Muscle of leg (tissue), 11 donors: Measurements from ENCODE around the gene JAZF1. TPM values are rescaled to one million over a fixed set of nuclear protein-coding genes. Genes with fewer than 3 reads are reported as not detected.

Experiments
- DNase-seq: peaks from one replicate; pipeline ENCODE4 v3.0.0; 2013
- H3K27ac ChIP-seq: one replicate; pipeline ENCODE4 v1.5.1; 2013; ENCODE audit warnings: mild to moderate bottlenecking, low read length, control low read depth
- H3K27me3 ChIP-seq: one replicate; pipeline ENCODE4 v1.6.1; 2013; ENCODE audit warnings: low read length; ENCODE audit not compliant: control insufficient read depth, insufficient read depth
- H3K36me3 ChIP-seq: one replicate; pipeline ENCODE4 v1.6.1; 2013; ENCODE audit warnings: low read length; ENCODE audit not compliant: control insufficient read depth, insufficient read depth
- H3K4me1 ChIP-seq: one replicate; pipeline ENCODE4 v1.6.1; 2013; ENCODE audit warnings: low read length; ENCODE audit not compliant: control insufficient read depth, insufficient read depth
- H3K4me3 ChIP-seq: one replicate; pipeline ENCODE4 v1.5.1; 2013; ENCODE audit warnings: low read length, control low read depth
- H3K9me3 ChIP-seq: replicated peaks from 2 replicates; pipeline ENCODE4 v1.6.1; 2013; ENCODE audit warnings: low read depth, low read length; ENCODE audit not compliant: control insufficient read depth
- WGBS: methylation state at CpG from one replicate; pipeline ENCODE4 v1.1.5; 2013; ENCODE audit warnings: missing lambda C conversion rate; ENCODE audit not compliant: insufficient coverage; 5-methylcytosine and 5-hydroxymethylcytosine counted together
- polyA plus RNA-seq, 8 donors: library from polyadenylated mRNA; unstranded; fragments of 120-200 nt; gene quantifications; one replicate each; pipeline versions ENCODE4 v1.2.1 to v1.2.3, GENCODE V29; 2013; ENCODE audit warnings: inconsistent platforms in 1 of 8, low replicate concordance in 1 of 8; ENCODE audit not compliant: insufficient read length in 8 of 8, insufficient read depth in 1 of 8
- total RNA-seq: library from RNA; stranded (reverse); fragments of 120-200 nt; gene quantifications from one replicate; pipeline ENCODE4 v1.2.4, GENCODE V29; 2013

The JAZF1 gene
- total and polyA plus RNA-seq, 9 donors = 12.7 to 30.3 (median 28.1) TPM

- Histone ChIP-seq H3K9me3 (no peaks in the 10 kb centered on the region), H3K36me3 (peaks cover 7% of the 10 kb centered on the region), H3K27me3 (no peaks in the 10 kb centered on the region), H3K4me3 (no peak overlapping the region), H3K4me1 (peaks cover 7% of the 10 kb centered on the region), H3K27ac (no peak overlapping the region)
- no peak for DNase-seq
- WGBS = 91% methylated on average over 14 of the region's 18 CpGs
These were observed 339.7 kb downstream of the JAZF1 start for GRCh38 chr7:27840760-27841364.

DNA sequence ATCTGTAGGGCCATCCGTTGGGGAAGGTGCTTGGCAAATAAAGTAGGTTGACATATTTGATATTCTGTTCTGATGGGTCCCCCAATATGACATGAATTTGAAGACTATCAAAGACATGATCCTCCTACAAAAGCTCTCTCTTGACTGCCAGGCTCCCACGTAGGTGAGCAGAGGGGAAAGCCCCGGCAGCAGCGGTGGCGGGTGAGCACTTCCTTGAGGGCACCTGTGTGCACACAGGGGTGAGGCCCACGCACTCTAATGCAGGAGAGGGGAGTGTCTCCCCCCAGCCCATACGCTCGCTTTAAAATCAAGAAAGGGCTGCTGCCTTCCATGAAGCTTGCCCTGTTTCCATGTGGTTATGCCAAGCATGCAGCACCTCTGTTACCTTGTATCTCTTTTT, 340.3 kb downstream of the JAZF1 start:
- Histone ChIP-seq H3K27ac (no peak overlapping the region), H3K36me3 (peaks cover 7% of the 10 kb centered on the region), H3K4me3 (no peak overlapping the region), H3K9me3 (no peaks in the 10 kb centered on the region), H3K27me3 (no peaks in the 10 kb centered on the region), H3K4me1 (peaks cover 7% of the 10 kb centered on the region)
- WGBS = 95% methylated on average over 7 of the region's 8 CpGs
- DNase-seq = no peak

GRCh38 chr7:27839099-27839498, 341.5 kb downstream of the JAZF1 start:
- H3K4me3 ChIP-seq = no peak overlapping the region
- no peak overlapping the region for H3K27ac ChIP-seq
- no peaks in the 10 kb centered on the region for H3K9me3 ChIP-seq
- peaks cover 7% of the 10 kb centered on the region for H3K4me1 ChIP-seq
- WGBS = 85% methylated on average over 4 of the region's 10 CpGs
- H3K36me3 ChIP-seq = peaks cover 7% of the 10 kb centered on the region
- no peaks in the 10 kb centered on the region for H3K27me3 ChIP-seq
- no peak for DNase-seq

GRCh38 chr7:27836536-27836935, 344.1 kb downstream of the JAZF1 start:
- no peak overlapping the region for H3K4me3 ChIP-seq
- H3K9me3 ChIP-seq = no peaks in the 10 kb centered on the region
- WGBS = 75% methylated on average over 1 of the region's 2 CpGs
- no peak for DNase-seq
- no peaks in the 10 kb centered on the region for H3K4me1 ChIP-seq
- no peaks in the 10 kb centered on the region for H3K27me3 ChIP-seq
- no peak overlapping the region for H3K27ac ChIP-seq
- H3K36me3 ChIP-seq = peaks cover 7% of the 10 kb centered on the region

DNA sequence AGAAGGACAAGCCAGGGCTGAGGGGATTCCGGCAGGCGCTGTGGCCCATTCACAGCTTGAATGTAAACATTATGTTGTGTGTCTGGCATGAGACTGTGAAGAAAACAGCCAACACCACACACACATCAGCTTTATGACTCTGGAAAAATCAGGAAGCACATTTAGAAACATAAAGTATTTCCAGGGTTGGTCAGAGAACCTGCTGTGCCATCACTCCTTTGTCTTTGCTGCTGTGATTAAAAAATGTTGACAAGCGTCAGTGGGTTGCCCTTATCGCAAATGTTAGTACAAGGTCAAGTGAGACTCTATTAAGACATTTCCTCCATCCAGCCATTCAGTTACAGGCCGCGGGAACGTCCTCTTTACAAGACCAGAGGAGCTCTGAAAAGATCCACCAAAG, 345.2 kb downstream of the JAZF1 start:
- Histone ChIP-seq H3K4me1 (no peaks in the 10 kb centered on the region), H3K4me3 (no peak overlapping the region), H3K36me3 (peaks cover 6% of the 10 kb centered on the region), H3K27ac (no peak overlapping the region), H3K27me3 (no peaks in the 10 kb centered on the region), H3K9me3 (no peaks in the 10 kb centered on the region)
- WGBS = 75% methylated on average over 2 of the region's 7 CpGs
- no peak for DNase-seq

DNA sequence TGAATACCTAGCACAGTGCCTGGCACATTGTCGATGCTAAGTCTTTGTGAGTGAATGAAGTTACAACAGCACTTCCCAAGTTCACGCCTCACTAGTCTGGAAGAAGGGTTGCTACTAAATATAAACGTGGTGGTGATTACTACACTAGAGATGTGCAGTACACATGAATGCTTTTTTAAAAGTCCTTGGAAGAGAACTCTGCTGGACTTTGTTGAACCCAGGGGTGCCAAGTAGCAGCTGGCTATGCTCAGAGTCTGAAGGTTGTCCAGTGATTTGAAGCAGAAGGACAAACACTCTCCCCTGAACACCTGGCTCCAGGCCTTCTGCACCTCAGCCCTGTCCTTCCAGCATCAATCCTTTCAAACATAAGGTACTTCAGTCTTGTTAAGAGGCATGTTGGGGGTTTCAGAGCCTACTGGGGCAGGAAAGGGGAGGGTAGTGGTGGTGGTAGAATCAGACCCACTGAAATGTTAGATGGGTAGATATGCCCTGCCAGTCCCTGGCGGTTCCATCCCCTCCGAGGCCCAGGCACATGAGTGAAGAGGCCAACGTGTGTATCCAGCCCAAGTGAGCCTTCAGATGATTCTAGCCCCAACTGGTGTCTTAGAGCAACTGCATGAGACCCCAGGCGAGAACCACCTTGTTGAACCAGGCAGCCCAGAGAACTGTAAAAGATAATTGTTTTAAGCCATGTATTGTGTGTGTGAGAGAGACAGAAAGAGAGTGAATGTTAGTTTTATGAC, 346.2 kb downstream of the JAZF1 start:
- Histone ChIP-seq H3K27me3 (no peaks in the 10 kb centered on the region), H3K36me3 (peaks cover 3% of the 10 kb centered on the region), H3K9me3 (no peaks in the 10 kb centered on the region), H3K4me1 (no peaks in the 10 kb centered on the region), H3K27ac (no peak overlapping the region), H3K4me3 (no peak overlapping the region)
- no peak for DNase-seq
- 84% methylated on average over 6 of the region's 7 CpGs for WGBS

DNA sequence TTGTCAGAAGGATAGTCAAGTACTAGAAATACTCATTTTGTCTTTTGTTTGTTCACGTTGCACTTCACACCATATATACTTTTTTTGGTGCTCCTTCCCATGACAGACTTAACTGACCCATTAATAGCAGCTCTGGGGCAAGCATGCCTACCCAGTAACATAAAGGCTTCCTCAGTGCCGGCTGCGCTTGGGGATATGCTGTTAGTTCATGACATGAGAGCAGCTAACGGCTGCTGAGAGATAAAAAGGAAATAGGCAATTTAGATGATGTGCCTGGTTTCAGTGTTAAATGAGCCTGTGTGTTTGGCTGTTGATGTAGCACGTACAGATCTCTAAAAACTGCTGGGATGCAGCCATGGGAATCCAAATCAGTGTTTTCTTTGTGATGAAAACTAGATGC, 354.2 kb downstream of the JAZF1 start:
- Histone ChIP-seq H3K27me3 (no peaks in the 10 kb centered on the region), H3K9me3 (no peaks in the 10 kb centered on the region), H3K4me3 (no peak overlapping the region), H3K4me1 (no peaks in the 10 kb centered on the region), H3K27ac (no peak overlapping the region), H3K36me3 (peaks cover 7% of the 10 kb centered on the region)
- no peak for DNase-seq
- 76% methylated on average over 3 of the region's 5 CpGs for WGBS

DNA sequence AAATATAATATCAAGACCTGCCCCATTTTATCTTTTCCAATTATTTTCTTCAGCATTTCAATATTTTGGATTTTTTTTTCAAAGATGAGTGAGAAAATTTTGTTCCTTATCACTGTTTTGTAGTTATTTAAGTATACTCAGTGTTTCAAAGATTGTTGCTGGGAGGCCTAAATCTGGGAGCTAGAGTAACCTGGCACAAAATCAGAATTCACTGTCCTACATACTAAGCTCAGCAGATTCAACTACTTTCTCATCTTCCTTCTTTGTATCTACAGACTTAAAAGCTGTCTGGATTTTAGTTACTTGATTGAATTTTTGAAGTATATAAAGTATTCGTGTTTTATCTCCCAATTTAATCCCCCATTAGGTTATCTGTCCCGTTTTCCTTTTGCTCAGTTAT, 354.7 kb downstream of the JAZF1 start:
- no peaks in the 10 kb centered on the region for H3K9me3 ChIP-seq
- H3K27ac ChIP-seq = no peak overlapping the region
- no peaks in the 10 kb centered on the region for H3K4me1 ChIP-seq
- H3K27me3 ChIP-seq = no peaks in the 10 kb centered on the region
- peaks cover 7% of the 10 kb centered on the region for H3K36me3 ChIP-seq
- H3K4me3 ChIP-seq = no peak overlapping the region
- DNase-seq = peak; percentile 43
- no CpG with 5 or more reads among the region's 2 CpGs for WGBS

DNA sequence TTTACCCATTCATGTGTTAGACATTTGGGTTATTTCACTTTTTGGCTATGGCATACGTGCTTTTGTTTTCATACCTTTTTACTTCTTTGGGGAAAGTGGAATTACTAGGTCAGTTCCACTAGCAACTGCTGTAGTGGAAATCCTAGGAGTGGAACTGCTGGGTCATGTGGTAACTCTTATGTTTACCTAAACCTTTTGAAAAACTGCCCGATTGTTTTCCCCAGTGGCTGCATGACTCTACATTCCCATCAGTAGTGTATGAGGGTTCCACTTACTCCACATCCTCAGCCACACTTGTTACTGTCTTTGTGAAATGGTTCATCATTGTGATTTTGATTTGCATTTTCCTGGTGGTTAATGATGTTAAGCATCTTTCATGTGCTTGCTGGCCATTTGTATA, 358.4 kb downstream of the JAZF1 start:
- WGBS = no CpG with 5 or more reads among the region's 2 CpGs
- Histone ChIP-seq H3K4me1 (no peaks in the 10 kb centered on the region), H3K27ac (no peak overlapping the region), H3K27me3 (no peaks in the 10 kb centered on the region), H3K4me3 (no peak overlapping the region), H3K9me3 (no peaks in the 10 kb centered on the region), H3K36me3 (peaks cover 10% of the 10 kb centered on the region)
- no peak for DNase-seq

DNA sequence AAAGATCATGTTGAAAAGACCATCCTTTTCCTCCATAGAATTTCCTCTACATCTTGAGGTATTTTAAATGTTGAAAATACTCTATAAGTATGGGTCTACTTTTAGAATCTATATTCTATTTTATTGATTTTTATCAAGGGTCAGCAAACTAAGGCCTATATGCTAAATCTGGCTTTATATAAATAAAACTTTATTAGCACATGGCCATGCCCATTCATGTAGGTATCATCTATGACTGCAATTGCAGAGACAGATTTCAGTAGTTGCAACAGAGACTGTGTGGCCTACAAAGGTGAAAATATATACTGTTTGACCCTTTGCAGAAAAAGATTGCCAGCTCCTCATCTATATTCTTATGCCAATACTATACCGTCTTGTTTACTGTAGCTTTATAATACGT, 367.9 kb downstream of the JAZF1 start:
- no peak overlapping the region for H3K27ac ChIP-seq
- H3K4me3 ChIP-seq = no peak overlapping the region
- peaks cover 8% of the 10 kb centered on the region for H3K36me3 ChIP-seq
- H3K27me3 ChIP-seq = no peaks in the 10 kb centered on the region
- no peak for DNase-seq
- no CpG with 5 or more reads among the region's 2 CpGs for WGBS
- H3K4me1 ChIP-seq = no peaks in the 10 kb centered on the region
- H3K9me3 ChIP-seq = no peaks in the 10 kb centered on the region
